Measurements from ENCODE around the gene TRPM3.
"Not testable (repeated sequence)": the region's sequence is repeated elsewhere in the genome, so short reads cannot be mapped to it uniquely, and the experiment has no call there.

Gene TRPM3

GRCh38 chr9:70747261-70747718 lies 374.1 kb downstream of the TRPM3 start:
- no peaks in the 10 kb centered on the region for H3K36me3 ChIP-seq (replicated peaks; ENCODE audit: low read depth, low read length)
- H3K79me2 ChIP-seq (ENCODE audit: low read length), result no peaks in the 10 kb centered on the region
- no peaks in the 10 kb centered on the region for H3K9me3 ChIP-seq (ENCODE audit: insufficient read depth, low read length)
- no peaks in the 10 kb centered on the region for H4K20me1 ChIP-seq (ENCODE audit: insufficient read depth, low read length)
- no peaks in the 10 kb centered on the region for H3K27me3 ChIP-seq (ENCODE audit: low read depth, low read length)
- TF ChIP-seq EZH2phosphoT487 (IDR thresholded peaks at IDR 0.05; ENCODE audit: low read depth), result no peak
- no peak for TF ChIP-seq CTCF (IDR thresholded peaks at IDR 0.05; ENCODE audit: low read depth, low read length)
- H3K9ac ChIP-seq (ENCODE audit: low read length), result no peak overlapping the region
- no peak overlapping the region for H3K4me2 ChIP-seq (ENCODE audit: low read length)
- no peak overlapping the region for H3K27ac ChIP-seq (ENCODE audit: low read length)
- no peaks in the 10 kb centered on the region for H3K4me1 ChIP-seq (ENCODE audit: low read length)
- no peak overlapping the region for H3K4me3 ChIP-seq (ENCODE audit: low read length)
- H2AFZ ChIP-seq (ENCODE audit: low read depth, low read length), result no peak overlapping the region

GRCh38 chr9:70746760-70747159 lies 374.7 kb downstream of the TRPM3 start:
- no peaks in the 10 kb centered on the region for H3K27me3 ChIP-seq (ENCODE audit: low read depth, low read length)
- no peak overlapping the region for H3K9ac ChIP-seq (ENCODE audit: low read length)
- H3K36me3 ChIP-seq (replicated peaks; ENCODE audit: low read depth, low read length), result no peaks in the 10 kb centered on the region
- H3K9me3 ChIP-seq (ENCODE audit: insufficient read depth, low read length), result no peaks in the 10 kb centered on the region
- no peak overlapping the region for H2AFZ ChIP-seq (ENCODE audit: low read depth, low read length)
- H4K20me1 ChIP-seq (ENCODE audit: insufficient read depth, low read length), result no peaks in the 10 kb centered on the region
- H3K4me1 ChIP-seq (ENCODE audit: low read length), result no peaks in the 10 kb centered on the region
- TF ChIP-seq CTCF (IDR thresholded peaks at IDR 0.05; ENCODE audit: low read depth, low read length) (no peak), EZH2phosphoT487 (IDR thresholded peaks at IDR 0.05; ENCODE audit: low read depth) (no peak)
- no peak overlapping the region for H3K4me2 ChIP-seq (ENCODE audit: low read length)
- no peak overlapping the region for H3K4me3 ChIP-seq (ENCODE audit: low read length)
- H3K79me2 ChIP-seq (ENCODE audit: low read length), result no peaks in the 10 kb centered on the region
- no peak overlapping the region for H3K27ac ChIP-seq (ENCODE audit: low read length)

- Histone ChIP-seq H3K9ac (ENCODE audit: low read length) (no peak overlapping the region), H2AFZ (ENCODE audit: low read depth, low read length) (no peak overlapping the region), H3K4me2 (ENCODE audit: low read length) (no peak overlapping the region), H3K79me2 (ENCODE audit: low read length) (no peaks in the 10 kb centered on the region), H3K4me1 (ENCODE audit: low read length) (no peaks in the 10 kb centered on the region), H3K27me3 (ENCODE audit: low read depth, low read length) (no peaks in the 10 kb centered on the region), H3K36me3 (replicated peaks; ENCODE audit: low read depth, low read length) (no peaks in the 10 kb centered on the region), H4K20me1 (ENCODE audit: insufficient read depth, low read length) (no peaks in the 10 kb centered on the region), H3K4me3 (ENCODE audit: low read length) (no peak overlapping the region), H3K9me3 (ENCODE audit: insufficient read depth, low read length) (no peaks in the 10 kb centered on the region), H3K27ac (ENCODE audit: low read length) (no peak overlapping the region)
- no peak for TF ChIP-seq CTCF (IDR thresholded peaks at IDR 0.05; ENCODE audit: low read depth, low read length)
- TF ChIP-seq EZH2phosphoT487 (IDR thresholded peaks at IDR 0.05; ENCODE audit: low read depth), result no peak
These were observed 375.1 kb downstream of the TRPM3 start for GRCh38 chr9:70746316-70746715.

GRCh38 chr9:70724794-70725193 lies 396.6 kb downstream of the TRPM3 start:
- not testable (repeated sequence) for H3K27ac ChIP-seq (ENCODE audit: low read length); H3K4me3 ChIP-seq (ENCODE audit: low read length); H3K4me2 ChIP-seq (ENCODE audit: low read length); H3K79me2 ChIP-seq (ENCODE audit: low read length); H3K27me3 ChIP-seq (ENCODE audit: low read depth, low read length); H2AFZ ChIP-seq (ENCODE audit: low read depth, low read length); H3K4me1 ChIP-seq (ENCODE audit: low read length); H3K9ac ChIP-seq (ENCODE audit: low read length); H3K36me3 ChIP-seq (replicated peaks; ENCODE audit: low read depth, low read length); H3K9me3 ChIP-seq (ENCODE audit: insufficient read depth, low read length); H4K20me1 ChIP-seq (ENCODE audit: insufficient read depth, low read length)

GRCh38 chr9:70724025-70724424 lies 397.4 kb downstream of the TRPM3 start:
- H4K20me1 ChIP-seq (ENCODE audit: insufficient read depth, low read length); H3K36me3 ChIP-seq (replicated peaks; ENCODE audit: low read depth, low read length); H3K79me2 ChIP-seq (ENCODE audit: low read length); H3K27ac ChIP-seq (ENCODE audit: low read length); H3K4me1 ChIP-seq (ENCODE audit: low read length); H3K4me2 ChIP-seq (ENCODE audit: low read length); H3K9ac ChIP-seq (ENCODE audit: low read length); H3K9me3 ChIP-seq (ENCODE audit: insufficient read depth, low read length); H2AFZ ChIP-seq (ENCODE audit: low read depth, low read length); H3K4me3 ChIP-seq (ENCODE audit: low read length); H3K27me3 ChIP-seq (ENCODE audit: low read depth, low read length): not testable (repeated sequence)

GRCh38 chr9:70706797-70707196 lies 414.6 kb downstream of the TRPM3 start:
- not testable (repeated sequence) for H3K9ac ChIP-seq (ENCODE audit: low read length); H3K79me2 ChIP-seq (ENCODE audit: low read length); H3K27me3 ChIP-seq (ENCODE audit: low read depth, low read length); H3K9me3 ChIP-seq (ENCODE audit: insufficient read depth, low read length); H3K4me1 ChIP-seq (ENCODE audit: low read length); H3K36me3 ChIP-seq (replicated peaks; ENCODE audit: low read depth, low read length); H3K4me3 ChIP-seq (ENCODE audit: low read length); H4K20me1 ChIP-seq (ENCODE audit: insufficient read depth, low read length); H3K27ac ChIP-seq (ENCODE audit: low read length); H3K4me2 ChIP-seq (ENCODE audit: low read length); H2AFZ ChIP-seq (ENCODE audit: low read depth, low read length)

All from OCI-LY3 (cell line).